Measurements from ENCODE around the gene RPS27. TPM values are rescaled to one million over a fixed set of nuclear protein-coding genes. Genes with fewer than 3 reads are reported as not detected.

Gene RPS27
- total and polyA plus RNA-seq, 10 of the 15 experiments (the other 5 are each of a cell fraction or from before 2014, with no cell fraction given) = 2,708 to 14,234 (median 8,874) TPM

GRCh38 chr1:153991151-153991630 lies 629 bp downstream of the RPS27 start (continued):
- TF ChIP-seq ZBTB33 (IDR thresholded peaks at IDR 0.05) (no peak), MTA3 (IDR thresholded peaks at IDR 0.05; ENCODE audit: borderline replicate concordance, low read length) (0 out of 2 replicates have a peak, but pooled peaks have one; percentile 69), RAD51 (IDR thresholded peaks at IDR 0.05) (no peak), NFIC (IDR thresholded peaks at IDR 0.05; ENCODE audit: low read depth, low read length) (0 out of 2 replicates have a peak, but pooled peaks have one; percentile 14), ZNF592 (IDR thresholded peaks at IDR 0.05) (no peak), GABPA (IDR thresholded peaks at IDR 0.05; ENCODE audit: low read depth) (no peak)
